ENCODE measurements around the gene ERBB4.

The ERBB4 gene

DNA sequence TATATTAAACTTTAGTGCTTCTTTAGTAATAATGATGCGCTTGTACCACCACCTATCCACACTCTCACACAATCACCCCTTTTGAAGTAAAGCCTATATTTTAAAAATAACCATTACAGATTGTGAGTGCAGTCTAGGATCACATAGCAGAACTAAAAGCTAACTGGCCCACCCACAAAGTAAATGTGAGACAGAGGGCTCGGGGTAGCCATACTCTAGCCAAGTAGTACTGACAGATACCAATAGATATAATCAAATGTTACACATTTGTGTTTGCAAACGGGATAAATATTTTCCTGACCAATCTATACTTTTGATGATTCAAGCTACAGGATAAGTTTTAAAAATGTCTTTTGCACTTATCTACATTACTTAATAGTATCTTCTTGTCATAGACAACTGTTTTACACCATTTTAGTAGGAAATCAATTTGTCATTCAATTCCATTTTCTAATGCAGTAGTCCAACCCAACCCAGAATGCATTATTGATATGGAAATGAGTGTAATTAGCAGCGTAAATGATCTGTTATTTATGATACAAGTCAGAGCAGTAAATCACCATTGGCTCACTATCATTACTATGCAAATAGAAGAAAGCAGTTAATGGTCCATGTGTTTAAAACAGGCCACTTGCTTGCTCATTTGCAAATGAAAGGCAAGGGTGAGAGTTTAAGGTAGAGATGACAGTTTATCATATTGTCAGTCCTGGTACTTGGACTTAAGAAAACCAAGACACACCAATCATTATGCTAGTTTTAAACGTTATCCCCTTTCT lies 111.8 kb downstream of the ERBB4 start:
- DNase-seq = no peak

DNA sequence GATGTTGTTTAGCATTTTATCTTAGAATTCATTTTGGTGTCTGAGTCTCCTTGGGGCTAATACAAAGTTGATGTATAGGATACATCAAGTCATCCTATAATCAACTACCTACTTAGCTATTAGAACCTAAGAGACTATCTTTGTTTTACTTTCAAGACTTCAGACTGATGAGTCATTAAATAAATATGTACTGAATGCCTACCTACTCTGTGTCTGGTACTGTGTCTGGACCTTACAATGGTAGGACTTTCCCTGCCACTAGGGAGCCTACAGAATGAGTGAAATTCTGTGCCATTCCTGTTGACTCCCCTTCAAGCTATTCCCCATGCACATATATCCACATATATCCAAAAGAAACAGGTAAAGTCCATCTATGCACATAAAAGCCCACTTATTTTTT lies 114.5 kb downstream of the ERBB4 start:
- DNase-seq = no peak

DNA sequence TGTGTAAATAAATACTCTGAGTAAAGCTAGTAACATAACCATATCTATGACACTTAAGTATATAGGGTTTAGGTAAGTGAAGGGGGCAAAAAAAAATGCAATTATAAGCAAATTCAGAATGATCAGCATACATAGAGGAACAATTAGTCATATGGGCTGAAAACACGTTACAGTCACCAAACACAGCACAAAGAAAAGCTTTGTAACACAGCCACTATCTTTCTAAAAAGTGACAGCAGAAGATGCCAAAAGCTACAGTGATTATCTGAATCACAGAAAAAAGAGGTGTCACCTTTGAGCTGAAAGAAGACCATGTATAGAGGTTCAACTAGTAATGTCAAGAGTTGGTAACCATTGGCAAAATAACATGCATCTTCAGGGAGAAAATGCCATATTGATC lies 115.5 kb downstream of the ERBB4 start:
- DNase-seq = no peak

DNA sequence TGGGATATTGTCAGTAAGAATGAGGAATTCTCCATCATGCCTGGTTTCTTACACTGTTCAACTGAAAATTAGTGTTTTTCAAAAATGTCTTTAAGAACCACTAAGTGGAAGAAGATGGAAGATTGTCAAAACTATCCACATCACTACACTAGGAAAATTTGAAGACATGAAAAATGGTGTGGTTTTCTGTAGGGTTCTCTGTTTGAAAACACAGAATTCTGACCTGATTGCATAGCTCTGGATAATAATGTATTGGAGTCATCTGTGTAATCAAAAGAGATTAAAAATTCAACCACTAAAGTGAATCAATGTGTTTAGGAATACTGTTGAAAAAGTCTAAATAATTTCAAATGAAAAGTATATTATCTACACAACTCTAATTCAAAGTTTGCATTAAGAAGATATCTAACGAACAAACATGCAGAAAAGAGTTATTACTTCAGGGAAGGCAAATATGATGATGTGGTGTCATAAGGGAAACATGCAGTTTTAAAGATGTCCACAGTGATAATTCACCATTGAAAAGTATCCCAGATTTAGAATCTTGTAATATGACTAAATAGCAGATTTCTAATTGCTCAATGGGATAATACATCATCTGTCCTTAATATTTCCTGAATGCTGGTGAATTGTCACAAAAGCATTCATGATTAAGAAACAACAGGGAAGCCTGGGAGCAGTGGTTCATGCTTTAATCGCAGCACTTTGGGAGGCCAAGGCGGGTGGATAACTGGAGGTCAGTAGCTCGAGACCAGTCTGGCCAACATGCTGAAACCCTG lies 116.9 kb downstream of the ERBB4 start:
- no peak for DNase-seq

DNA sequence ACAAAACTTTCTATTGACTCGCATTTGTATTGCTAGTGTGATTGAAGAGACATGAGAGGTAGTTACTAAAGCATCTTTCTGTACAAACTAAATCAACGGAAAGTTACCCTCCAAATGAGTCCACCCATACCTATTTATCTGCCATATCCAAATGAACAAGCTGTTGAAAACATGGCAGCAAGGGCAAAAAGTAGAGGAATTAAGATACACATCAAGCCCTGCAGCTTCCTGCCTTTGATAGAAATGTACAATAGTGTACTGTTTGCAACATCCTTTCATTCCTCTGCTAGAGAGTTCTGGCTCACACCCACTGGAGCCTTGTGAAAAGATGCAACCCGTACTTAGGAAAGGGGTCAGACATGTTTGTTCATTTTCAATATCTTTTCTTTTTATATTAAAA lies 122.5 kb downstream of the ERBB4 start:
- no peak for DNase-seq

DNA sequence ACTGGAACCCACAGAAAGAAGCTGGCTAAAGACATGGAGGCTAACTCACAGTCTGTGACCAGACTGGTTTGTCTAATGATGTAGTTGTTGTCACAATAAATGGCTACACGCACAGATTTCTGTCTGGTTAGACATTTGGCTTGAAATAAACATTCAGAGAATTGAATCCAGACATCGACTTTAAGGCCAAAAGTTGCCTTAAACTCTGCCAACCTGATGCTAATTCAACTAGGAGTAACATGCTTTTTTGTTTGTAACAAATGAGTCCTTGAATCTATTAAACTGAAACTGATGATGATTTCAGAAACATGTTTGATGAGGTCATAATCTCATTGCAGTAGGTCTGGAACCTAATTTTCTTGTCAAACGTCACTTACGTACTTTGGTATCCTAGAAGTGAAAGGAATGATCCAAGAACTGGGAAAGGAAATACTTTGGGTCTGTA lies 123.8 kb downstream of the ERBB4 start:
- DNase-seq = no peak

DNA sequence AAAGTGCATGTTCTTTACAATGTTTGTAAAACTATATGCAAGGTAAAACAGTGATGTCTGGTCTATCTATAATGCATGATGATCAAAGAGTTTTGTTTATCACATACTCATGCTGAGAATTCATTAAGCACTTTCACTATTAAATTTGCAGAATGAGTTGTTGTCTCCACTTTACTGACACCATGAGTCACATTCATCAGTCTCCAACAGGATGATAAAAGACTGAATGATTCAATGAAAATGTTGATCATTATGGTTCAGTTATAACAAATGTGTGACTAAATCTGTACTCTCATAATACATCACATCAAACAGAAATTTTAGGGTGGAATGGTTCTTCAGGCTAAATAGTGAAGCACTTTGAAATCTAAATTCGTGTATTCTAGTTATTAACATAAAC lies 129.0 kb downstream of the ERBB4 start:
- no peak for DNase-seq

DNA sequence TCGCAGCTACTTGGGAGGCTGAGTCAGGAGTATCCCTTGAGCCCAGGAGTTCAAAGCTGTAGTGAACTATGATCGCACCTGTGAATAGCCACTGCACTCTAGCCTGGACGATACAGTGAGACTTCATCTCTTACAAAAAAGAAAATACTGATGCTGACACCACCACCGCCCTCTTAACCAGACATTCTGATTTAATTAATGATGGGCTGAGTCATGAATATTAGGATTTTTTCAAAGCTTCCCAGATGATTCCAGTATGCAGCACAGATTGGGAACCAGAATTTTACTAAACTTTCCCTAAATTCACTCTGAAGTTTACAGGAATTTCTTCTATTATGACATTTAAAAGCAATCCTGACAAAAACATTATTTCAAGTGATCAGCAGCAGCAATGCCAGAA lies 130.1 kb downstream of the ERBB4 start:
- DNase-seq = no peak

DNA sequence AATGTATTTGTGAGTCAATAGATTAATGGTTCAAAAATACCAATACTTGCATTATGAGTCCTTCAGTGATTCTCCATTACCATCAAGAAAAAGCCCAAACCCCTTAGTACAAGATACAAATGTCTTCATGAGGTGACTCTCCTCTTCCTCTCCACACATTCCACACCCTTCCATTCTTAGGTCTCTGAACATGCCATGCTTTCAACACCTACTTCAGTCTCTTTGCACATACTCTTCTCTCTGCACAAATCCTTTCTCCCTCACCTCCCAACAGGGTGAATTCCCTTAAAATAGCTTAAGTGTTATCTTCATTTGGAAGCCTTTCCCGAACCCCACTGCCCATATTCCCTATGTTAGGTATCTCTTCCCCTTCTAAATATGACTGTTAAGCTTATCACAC lies 131.9 kb downstream of the ERBB4 start:
- DNase-seq = no peak

DNA sequence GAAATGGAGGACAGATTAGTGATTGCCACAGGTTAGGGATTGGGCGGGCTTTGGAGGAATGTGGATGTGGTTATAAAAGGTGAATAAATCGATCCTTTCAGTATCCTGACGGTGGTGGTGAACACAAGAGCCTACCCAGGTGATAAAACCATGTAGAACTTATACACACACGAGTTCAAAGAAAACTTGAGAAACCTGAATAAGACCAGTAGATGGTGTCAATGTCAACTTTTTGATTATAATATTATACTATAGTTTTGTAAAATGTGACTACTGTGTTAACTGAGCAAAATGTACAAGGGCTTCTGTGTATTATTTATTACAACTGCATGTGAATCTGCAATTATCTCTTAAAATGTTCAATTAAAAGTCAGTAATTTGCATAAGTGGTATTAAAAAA lies 136.3 kb downstream of the ERBB4 start:
- DNase-seq = no peak

DNA sequence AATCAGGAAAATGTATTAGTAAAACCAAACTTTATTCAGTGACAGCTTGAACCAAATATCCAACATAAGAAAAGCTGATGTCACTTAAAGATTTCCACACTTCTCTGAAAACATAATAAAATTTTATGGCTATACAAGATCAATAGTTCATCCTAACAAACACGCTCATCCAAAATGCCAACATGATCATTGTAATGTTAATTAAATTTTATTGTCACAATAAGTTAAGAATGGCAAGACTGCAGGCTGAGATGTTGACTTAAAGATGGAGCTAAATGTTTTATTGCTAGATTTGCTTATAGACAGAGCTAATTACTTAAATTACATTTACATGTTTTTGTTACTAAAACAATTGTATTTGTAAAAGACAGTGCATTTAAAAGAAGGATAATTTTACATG lies 140.3 kb downstream of the ERBB4 start:
- no peak for DNase-seq

DNA sequence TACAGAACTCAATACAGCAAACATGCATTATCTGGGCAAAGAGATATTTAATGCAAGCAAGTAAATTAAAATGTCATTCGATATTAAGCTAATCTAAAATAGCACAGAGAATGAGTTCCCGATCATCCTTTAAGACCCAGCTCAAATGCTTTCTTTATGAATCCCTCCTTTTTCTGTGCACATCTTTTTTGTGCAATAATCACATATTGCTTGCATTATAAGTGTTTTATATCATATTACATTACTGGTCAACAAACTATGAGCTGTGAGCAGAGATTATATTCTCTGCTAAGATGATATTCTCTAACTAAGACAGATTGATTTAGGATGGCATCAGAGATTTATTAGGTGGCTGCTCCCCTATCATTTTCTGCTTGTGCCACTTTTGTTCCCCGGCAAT lies 146.1 kb downstream of the ERBB4 start:
- no peak for DNase-seq

DNA sequence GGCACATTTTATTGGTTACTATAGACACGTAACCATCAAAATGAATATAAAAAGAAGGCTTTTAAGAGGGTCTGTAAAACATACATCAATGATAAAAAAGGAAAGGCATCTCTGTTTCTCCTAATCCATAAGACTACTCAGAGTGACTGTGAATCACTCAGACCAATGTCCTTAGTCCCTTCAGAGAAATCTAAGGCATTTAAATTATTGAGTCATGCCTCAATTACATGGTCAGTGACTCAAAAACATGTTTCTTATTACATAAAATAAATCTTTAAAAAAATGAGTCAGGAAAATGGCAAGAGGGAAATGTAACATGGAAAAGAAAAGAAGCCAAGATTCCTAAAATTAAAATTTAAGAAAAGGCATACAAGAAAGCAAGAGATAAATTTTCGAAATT lies 146.6 kb downstream of the ERBB4 start:
- no peak for DNase-seq

DNA sequence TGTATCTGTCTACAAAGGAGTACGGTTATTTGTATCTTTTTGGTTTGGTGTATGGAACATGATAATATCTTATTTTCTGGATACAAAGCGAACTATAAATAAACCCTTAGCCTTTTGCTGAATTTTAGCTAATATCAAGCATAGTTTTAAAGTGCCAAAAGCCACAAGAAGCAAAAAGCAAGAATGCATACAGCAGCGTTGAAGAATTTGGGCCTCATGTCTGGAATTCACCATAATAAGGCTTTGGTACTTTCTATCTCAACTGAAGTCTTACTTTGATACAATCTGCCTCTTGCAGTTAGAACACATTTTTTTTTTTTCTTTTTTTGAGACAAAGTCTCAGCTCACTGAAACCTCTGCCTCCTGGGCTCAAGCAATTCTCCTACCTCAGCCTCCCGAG lies 151.5 kb downstream of the ERBB4 start:
- DNase-seq = no peak

DNA sequence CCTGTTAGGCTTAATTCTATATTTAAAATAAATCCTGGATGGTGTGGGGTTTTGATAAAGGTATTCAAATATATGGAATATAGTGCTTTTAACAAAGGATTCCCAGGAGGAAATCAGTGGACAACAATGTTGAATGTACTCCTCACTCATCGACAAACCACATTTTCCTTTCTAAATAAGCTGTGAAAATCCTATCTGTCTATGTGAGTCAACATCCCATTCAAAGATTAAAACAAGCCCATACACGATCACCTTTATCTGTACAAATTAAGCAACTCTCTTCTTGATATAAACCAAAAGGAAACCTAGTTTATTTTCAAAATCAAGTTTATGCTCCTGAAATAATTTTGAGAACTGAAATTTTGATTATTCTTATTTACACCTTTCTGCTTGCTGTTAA lies 153.4 kb downstream of the ERBB4 start:
- DNase-seq = peak; percentile 22

DNA sequence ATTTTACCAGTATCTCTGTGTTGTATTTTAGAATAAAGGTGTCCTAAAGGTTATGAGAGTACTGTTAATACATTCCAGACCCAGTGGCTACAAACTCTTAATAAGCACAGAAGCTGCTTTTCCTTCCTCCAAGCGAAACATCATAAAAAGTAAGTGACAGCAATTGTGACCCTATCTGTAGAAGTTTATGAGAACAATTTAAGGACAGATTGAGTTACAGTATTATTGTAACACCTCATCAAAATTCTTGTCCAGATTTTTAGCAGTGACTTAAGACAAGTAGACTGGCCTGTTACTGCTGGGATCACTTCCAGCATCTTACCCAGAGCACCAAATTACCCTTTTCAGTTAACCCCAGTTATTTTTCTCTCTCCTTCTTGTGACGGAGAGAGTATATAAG lies 154.6 kb downstream of the ERBB4 start:
- no peak for DNase-seq

DNA sequence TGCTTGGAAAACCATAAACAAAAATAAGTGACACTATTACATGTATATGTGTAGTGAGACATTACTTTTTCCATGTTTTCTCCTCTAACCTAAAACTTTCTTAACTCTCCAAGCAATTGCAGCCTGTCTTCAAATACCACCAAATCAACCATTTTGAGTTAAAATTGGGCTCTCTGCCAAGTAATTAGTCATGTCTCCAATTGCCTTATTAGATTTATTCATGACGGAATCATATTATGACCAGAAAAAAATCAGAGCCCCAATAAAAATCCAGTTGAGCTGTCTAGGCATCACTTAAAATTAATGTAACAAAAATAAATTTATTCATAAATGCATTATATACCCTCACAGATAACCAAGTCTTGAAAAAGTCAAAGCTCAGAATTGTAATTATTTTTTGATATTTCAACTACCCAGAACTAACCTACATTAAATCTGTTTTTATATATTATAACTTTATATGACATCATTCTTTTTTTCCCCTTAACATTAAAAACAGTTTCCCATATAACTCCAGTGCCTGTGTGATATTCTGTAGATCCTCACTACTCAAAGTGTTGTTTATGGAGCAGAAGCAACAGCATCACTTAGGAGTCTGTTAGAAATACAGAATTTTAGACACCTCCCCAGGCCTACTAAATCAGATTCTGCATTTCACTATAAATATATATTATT lies 157.0 kb downstream of the ERBB4 start:
- no peak for DNase-seq

DNA sequence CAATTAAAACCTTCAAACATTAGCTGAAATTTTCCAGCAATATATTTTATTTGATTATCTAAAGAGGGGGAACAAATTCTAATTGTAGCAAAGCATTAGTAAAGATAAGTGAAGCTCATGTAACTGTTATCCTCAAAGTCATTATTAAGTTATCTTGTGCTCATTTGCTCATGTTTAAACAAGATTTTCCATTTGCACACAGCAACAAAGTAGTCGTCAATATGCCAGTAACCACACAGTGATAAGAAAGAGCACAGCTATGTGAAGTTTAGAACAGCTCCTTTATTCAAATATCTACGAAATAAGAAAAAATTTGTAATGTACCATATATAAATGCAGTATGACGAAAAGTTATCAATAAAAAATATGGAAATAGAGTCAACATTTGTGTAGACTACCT lies 159.5 kb downstream of the ERBB4 start:
- DNase-seq = no peak

DNA sequence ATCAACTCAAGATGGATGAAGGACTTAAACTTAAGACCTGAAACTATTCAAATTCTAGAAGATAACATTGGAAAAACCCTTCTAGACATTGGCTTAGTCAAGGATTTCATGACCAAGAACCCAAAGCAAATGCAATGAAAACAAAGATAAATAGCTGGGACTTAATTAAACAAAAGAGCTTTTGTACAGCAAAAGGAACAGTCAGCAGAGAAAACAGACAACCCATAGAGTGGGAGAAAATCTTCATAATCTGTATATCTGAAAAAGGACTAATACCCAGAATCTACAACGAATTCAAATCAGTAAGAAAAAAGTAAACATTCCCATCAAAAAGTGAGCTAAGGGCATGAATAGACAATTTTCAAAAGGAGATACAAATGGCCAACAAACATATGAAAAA lies 171.2 kb downstream of the ERBB4 start:
- DNase-seq = no peak

DNA sequence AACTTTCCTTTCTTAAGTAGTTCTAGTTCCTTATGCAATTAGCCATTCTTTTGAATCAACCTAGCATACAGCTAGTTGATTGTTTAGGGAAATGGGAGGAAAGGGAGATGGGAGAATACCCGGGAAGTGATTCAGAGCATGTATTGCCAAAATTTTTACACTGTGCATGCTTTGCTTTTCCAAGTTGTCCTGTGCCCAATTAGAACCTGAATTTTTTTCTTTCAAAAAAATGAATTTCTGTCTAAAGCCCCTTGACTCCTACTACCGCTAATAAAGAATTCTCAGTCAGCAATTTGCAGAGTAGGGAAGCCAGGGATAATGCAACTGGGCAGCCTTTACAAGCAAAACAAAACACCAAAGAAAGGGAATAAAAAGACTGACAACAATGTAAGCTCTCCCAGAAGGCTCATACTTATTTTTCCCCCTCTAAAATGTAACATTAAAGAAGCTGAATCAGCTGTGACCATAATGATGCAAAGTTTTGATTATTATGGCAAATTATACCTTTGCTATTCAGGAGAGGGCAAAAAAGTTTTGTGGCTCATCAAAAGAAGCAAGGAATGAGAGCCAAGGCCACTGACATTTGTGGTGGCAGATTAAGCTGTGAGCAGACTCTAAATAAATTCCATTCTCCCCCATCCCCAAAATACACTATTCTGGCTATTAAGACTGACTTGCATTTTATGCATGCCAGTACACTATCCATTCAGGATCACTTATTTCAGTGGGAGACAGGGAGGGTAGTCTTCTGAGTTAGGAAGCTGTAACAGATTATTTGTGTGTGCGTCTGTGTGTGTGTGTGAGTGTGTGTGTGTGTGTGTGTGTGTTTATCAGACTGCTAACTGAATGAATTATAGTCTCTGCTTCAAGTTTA lies 174.3 kb downstream of the ERBB4 start:
- no peak for DNase-seq

DNA sequence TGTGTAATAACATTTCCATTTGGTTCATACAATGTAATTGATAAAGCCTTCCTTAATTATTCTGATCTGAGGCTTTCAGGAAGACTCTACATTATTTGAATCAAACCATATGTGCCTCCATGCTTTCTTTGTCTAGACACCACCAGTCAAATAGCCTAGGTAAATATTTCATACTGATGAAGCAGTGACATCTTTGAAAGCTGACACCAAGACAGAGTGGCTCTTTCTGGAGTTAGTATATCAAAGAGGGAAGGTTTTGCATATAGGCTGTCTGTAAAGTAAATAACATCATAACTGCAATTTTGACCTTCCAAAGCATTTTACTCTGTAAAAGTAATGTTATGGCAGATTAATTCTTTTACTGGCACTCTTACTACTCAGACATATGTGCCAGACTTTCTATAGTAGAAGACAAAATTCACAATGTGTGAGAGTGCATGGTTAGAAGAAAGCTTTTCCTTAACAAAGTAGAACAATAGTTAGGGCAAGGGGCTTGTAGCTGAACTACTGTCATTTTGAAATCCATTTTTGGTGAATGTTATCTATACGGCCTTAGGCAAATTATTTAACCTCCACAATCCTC lies 177.3 kb downstream of the ERBB4 start:
- DNase-seq = peak; percentile 16

DNA sequence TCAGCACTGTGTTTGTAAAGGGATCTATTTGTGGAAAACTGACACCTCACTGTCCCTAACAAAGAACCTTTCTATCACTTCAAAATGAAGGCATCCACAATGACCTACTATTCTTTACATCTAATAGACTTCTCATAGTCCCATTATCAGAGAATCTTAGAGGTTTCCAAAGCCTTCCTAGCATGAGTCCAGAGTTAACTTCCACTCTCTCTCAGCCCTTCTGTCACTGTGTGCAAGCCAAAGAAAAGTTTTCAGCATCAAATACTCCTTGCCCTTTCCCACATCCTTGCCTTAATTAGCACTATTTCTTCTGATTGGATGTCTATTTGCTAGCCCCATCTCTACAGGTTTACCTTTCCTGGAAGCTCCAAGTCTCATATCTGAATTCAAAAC lies 178.5 kb downstream of the ERBB4 start:
- DNase-seq = no peak
